Islet of Langerhans (tissue), 1 donor: ENCODE data around the gene CNTRL.
"Not testable (repeated sequence)": the region's sequence is repeated elsewhere in the genome, so short reads cannot be mapped to it uniquely, and the experiment has no call there.

ENCODE experiments used
- FAIRE-seq: peaks from one replicate; lab custom pipeline; 2011; peaks lifted over from hg19 to GRCh38; lab: Jason Lieb, UNC

The CNTRL gene

GRCh38 chr9:121133104-121133816, 58.5 kb downstream of the CNTRL start:
- no peak for FAIRE-seq

DNA sequence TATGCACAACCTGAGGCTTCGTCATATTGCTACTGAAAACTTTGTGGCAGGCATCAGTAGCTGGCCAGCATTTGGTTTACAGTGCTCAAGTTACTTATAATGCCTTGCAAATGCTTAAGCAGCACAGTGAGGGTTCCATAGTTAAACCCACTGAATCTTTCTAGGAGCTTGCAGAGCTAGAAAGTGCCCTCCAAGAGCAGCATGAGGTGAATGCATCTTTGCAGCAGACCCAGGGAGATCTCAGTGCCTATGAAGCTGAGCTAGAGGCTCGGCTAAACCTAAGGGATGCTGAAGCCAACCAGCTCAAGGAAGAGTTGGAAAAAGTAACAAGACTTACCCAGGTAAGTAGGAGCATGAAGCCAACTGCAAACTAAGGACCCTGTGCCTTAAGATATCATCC, 60.9 kb downstream of the CNTRL start:
- no peak for FAIRE-seq

DNA sequence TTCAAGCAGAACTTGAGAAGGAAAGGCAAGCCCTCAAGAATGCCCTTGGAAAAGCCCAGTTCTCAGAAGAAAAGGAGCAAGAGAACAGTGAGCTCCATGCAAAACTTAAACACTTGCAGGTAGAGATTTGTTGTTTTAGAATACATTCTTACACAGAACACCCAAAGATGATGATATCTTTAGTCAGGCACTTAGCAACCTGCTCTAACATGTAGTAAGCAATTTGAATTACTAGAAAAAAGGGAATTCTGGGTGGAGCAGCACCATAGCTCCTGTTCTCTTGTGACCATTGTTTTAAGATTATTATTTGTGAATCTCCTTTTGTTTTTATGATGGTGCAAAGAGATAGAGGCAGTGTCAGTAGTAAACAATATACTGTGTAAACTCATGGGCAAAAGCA, 63.8 kb downstream of the CNTRL start:
- no peak for FAIRE-seq

- FAIRE-seq = no peak
Observed at GRCh38 chr9:121138973-121139372, 64.2 kb downstream of the CNTRL start.

DNA sequence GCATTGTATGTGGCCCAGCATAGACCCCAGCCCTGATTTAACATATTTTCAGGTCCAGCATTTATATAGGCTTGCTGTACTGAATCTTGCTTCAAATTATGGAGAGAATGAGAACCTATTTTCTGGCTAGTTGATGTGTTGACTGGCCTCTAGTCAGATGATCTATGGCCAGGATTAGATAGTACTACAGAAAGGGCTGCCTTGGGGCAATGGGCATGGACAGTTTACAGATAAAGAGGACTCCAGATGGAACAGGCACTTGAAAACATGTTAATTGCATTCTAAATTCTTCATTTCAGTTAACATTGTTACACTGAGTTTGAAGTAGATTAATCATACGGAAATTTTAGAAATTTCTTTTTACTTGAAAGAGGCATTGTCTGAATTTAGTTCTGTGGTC, 65.4 kb downstream of the CNTRL start:
- FAIRE-seq = no peak

DNA sequence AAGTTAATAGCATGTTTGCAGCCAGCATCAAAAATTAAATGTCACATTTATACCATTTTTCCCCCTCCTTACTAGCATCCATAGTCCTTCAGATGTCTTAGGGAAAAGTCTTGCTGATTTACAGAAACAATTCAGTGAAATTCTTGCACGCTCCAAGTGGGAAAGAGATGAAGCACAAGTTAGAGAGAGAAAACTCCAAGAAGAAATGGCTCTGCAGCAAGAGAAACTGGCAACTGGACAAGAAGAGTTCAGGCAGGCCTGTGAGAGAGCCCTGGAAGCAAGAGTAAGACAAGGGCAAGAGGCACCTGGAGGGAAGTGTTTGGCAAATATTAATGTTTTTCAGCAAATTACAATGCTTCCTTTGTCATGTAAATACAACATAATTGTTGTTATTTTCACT, 66.6 kb downstream of the CNTRL start:
- no peak for FAIRE-seq

- no peak for FAIRE-seq
Observed at GRCh38 chr9:121141706-121142105, 67.0 kb downstream of the CNTRL start.

DNA sequence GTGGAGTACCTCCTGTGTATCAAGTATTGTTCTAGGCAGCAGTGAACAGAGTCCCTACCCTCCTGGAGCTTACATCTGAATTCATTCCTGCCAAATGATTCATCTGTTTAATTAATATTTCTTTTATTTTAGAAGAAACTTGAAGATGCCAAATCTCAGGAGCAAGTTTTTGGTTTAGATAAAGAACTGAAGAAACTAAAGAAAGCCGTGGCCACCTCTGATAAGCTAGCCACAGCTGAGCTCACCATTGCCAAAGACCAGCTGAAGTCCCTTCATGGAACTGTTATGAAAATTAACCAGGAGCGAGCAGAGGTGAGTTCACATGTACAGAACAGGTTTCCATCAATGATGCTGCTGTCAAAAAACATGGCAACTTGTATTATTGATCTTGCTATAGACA, 69.0 kb downstream of the CNTRL start:
- FAIRE-seq = no peak

- no peak for FAIRE-seq
Observed at GRCh38 chr9:121144482-121144881, 69.7 kb downstream of the CNTRL start.

- no peak for FAIRE-seq
Observed at GRCh38 chr9:121150188-121150587, 75.4 kb downstream of the CNTRL start.

GRCh38 chr9:121153642-121154041, 78.9 kb downstream of the CNTRL start:
- FAIRE-seq = no peak

- no peak for FAIRE-seq
Observed at GRCh38 chr9:121154782-121155181, 80.0 kb downstream of the CNTRL start.

DNA sequence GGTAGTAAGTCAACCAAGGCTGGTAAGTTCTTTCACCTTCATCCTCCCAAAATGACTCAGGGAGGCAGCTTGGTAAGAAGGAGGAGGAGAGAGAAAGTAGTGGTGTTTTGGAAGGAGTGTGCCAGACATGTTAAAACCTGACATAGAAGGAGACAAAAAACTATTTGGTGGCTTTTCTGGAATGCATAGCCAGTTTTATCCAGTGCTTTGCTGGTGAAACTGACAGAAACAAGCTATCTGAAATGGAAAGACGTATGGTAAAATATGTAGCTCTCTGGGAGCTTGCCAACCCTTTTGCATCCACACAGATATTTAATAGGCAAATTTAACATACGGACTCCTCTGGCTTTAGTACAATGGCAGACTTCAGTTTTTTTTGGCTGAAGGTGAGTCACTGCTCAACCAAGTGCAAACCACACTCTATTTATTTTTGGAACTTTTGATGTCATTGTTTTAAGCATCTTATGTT, 81.5 kb downstream of the CNTRL start:
- FAIRE-seq = no peak

DNA sequence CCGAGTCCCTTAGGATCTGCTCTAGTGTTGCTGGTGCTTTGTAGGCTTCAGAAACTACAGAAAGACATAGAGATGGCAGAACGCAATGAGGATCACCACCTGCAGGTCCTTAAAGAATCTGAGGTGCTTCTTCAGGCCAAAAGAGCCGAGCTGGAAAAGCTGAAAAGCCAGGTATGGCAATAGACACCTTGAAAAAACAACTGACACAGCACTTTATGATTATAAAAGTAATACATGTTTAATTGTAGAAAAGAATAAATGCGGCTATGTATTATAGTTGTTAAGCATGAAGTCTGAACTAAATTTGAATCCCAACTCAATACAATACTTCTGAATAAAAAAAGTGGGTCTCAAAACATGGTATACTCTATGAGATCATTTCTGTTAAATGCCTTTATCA, 83.2 kb downstream of the CNTRL start:
- FAIRE-seq = no peak

DNA sequence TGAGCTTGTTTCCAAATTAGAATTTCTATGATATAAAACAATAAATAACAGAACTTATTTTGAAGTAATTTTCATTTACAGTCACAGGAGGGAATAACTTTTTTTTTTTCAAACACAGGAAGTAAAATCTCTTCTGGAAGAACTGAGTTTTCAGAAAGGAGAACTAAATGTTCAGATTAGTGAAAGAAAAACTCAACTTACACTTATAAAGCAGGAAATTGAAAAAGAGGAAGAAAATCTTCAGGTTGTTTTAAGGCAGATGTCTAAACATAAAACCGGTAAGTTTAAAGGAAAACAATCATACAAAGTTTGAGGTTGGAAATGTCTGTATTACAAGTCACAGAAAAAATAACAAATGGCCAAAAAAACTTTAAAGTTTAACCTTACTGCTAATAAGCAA, 85.3 kb downstream of the CNTRL start:
- no peak for FAIRE-seq

DNA sequence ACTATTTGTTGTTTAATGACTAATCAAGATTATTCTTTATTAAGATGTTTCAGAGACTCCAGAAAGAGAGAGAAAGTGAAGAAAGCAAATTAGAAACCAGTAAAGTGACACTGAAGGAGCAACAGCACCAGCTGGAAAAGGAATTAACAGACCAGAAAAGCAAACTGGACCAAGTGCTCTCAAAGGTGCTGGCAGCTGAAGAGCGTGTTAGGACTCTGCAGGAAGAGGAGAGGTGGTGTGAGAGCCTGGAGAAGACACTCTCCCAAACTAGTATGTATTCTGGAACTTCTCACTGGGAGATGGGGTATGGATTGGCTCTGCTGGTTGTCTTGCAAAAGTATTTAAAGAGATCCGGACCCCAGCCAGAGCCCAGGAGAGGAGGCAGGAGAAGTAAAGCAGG, 93.3 kb downstream of the CNTRL start:
- FAIRE-seq = no peak

DNA sequence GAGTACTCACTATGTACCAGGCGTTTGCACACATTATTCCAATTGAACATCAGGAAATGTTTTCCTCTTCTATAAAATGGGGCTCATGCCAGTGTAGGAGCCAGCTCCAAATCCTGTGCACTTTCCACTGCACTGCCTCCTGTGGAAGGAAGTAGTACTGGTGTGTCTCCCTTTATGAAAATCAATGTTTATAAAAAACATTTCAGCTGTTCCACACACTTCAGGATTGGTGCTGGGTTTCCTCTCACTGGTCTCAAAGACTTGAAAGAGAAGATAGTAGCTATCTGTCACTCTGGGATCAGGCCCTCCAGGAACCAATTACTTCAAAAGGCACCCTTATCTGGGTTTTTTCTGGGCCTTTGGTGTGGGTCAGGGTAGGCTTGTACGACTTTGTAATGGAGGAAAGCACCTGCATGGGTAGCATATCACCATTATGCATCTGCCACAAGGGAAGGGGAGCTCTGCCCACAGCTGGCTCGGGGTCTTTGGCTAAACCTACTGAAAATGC, 94.4 kb downstream of the CNTRL start:
- no peak for FAIRE-seq

GRCh38 chr9:121171236-121171635, 96.5 kb downstream of the CNTRL start:
- FAIRE-seq = no peak

DNA sequence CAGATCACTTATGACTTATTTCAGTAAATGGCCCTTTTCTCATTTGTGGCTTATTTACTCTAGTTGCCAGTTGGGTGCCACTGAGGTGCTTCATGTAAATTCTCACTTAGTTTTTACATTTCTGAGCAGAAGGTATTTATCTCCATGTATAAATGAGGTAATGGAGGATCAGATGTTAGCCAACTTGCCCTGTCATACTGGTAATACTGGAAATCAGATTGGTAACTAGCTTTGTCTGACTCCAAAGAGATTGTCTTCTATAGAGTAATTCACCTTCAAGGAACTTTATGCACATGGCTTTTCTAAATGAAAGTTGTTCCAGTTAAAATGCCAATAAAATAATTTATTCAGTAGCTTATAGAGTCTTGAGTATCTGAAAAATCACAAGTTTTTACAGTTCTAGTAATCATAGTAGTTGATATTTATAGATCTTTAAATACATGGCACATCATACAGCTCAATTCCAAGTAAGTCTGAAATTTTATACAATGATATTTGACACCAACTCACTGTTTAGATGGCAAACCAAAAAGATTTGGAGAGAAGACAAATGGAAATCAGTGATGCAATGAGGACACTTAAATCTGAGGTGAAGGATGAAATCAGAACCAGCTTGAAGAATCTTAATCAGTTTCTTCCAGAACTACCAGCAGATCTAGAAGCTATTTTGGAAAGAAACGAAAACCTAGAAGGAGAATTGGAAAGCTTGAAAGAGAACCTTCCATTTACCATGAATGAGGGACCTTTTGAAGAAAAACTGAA, 98.2 kb downstream of the CNTRL start:
- FAIRE-seq = no peak

DNA sequence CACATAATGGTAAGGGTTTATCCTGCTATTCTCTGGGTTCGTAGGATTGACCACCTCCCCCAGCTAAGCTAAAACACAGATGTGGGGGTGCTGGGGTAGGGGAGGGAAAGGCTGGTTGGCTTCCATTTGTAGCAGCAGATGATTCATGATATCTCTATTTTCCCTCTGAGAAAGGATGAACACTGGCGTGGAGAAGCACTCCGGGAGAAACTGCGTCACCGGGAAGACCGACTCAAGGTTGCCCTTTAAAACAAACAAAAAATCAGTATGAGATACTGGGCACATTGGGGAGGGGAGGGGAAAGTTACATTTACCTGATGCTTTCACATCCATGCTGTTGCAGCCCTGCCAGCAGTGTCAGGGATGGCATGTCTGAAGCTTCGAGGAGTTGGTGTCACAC, 98.7 kb downstream of the CNTRL start:
- no peak for FAIRE-seq

- FAIRE-seq = peak; percentile 36
Observed at GRCh38 chr9:121178676-121179372, 104.1 kb downstream of the CNTRL start.

- FAIRE-seq = not testable (repeated sequence)
Observed at GRCh38 chr9:121179373-121179721, 104.6 kb downstream of the CNTRL start.
